Left lung (tissue), 10 donors: ENCODE results near the gene TLNRD1. TPM values are rescaled to one million over a fixed set of nuclear protein-coding genes. Genes with fewer than 3 reads are reported as not detected.

Experiments used
- ATAC-seq: fragments of 200-7000 bp; cut with Tn5 transposase; one replicate; pipeline ENCODE4 v1.9.1; 2020; ENCODE audit warnings: moderate library complexity
- DNase-seq, 4 donors: peaks; one replicate each; pipeline ENCODE4 v3.0.0-alpha.2; 2013 to 2020
- H3K27ac ChIP-seq, 2 donors: fragments of 200-600 bp; sonication (generic) in 1 of 2; one replicate each; pipeline versions ENCODE4 v1.5.0 to v1.8.0; 2020 to 2021
- H3K27me3 ChIP-seq, 2 donors: fragments of 200-600 bp; sonication (generic) in 1 of 2; one replicate each; pipeline versions ENCODE4 v1.5.0 to v1.8.0; 2020 to 2021
- H3K36me3 ChIP-seq, 2 donors: fragments of 200-600 bp; sonication (generic) in 1 of 2; one replicate each; pipeline versions ENCODE4 v1.5.0 to v1.8.0; 2020 to 2021
- H3K4me1 ChIP-seq, 2 donors: fragments of 200-600 bp; one replicate each; pipeline ENCODE4 v1.8.0; 2021
- H3K4me3 ChIP-seq, 2 donors: fragments of 200-600 bp; sonication (generic) in 1 of 2; one replicate each; pipeline versions ENCODE4 v1.5.0 to v1.8.0; 2020 to 2021; ENCODE audit warnings: mild to moderate bottlenecking in 1 of 2
- H3K9me3 ChIP-seq, 2 donors: fragments of 200-600 bp; sonication (generic) in 1 of 2; one replicate each; pipeline versions ENCODE4 v1.5.0 to v1.8.0; 2020 to 2021
- CTCF ChIP-seq, 2 donors: fragments of 200-600 bp; sonication (generic) in 1 of 2; IDR thresholded peaks; one replicate each; pipeline versions ENCODE4 v1.5.0 to v1.8.0; 2021; ENCODE audit warnings: antibody characterized with exemption in 2 of 2
- intact Hi-C, 2 donors: fragments of 100-400 bp; cut with DNase I; formaldehyde crosslinking; loops; one replicate each; pipeline versions ENCODE4 v1.11.2 to v1.14.2; 2022
- polyA plus RNA-seq, 6 donors: library from polyadenylated mRNA; unstranded; fragments of 120-200 nt; gene quantifications; one replicate each; pipeline ENCODE4 v1.2.1, GENCODE V29; 2013; ENCODE audit not compliant: insufficient read length in 6 of 6
- total RNA-seq, 2 donors: library from RNA; stranded (reverse); fragmentation: NEBNext Ultra II Directional; extraction: Animal tissue kit (Norgen Biotek cat#: 25700); gene quantifications; one replicate each; pipeline ENCODE4 v1.2.1, GENCODE V29; 2021
- donor health status: DM: no; HTN: yes; CAD: no.
- donor health status: DM: no; HTN: no; CAD: no.

Gene TLNRD1
- total and polyA plus RNA-seq, 8 donors: 10.1 to 27.6 (median 16.8) TPM

- DNase-seq (no peak), ATAC-seq (no peak)
- TF ChIP-seq CTCF (IDR thresholded peaks at IDR 0.05): no peak
- intact Hi-C loops: loop anchor here in 1 of 2 donors (10.0 kb wide), 1 partner anchor 87 kb away; no protein-coding TSS in a partner anchor
- Histone ChIP-seq H3K4me1 (peaks cover 10 to 54% of the 10 kb centered on the region in 2 donors), H3K36me3 (peaks cover 0 to 14% of the 10 kb centered on the region in 2 donors), H3K4me3 (no peak overlapping the region), H3K27me3 (no peaks in the 10 kb centered on the region), H3K27ac (no peak overlapping the region), H3K9me3 (no peaks in the 10 kb centered on the region)
These were observed 6.8 kb downstream of the TLNRD1 start for GRCh38 chr15:81007428-81008064.

GRCh38 chr15:81008312-81008711 lies 7.6 kb downstream of the TLNRD1 start:
- peaks cover 0 to 7% of the 10 kb centered on the region in 2 donors for H3K36me3 ChIP-seq
- H3K9me3 ChIP-seq: no peaks in the 10 kb centered on the region
- ATAC-seq (no peak), DNase-seq (no peak)
- no peak overlapping the region for H3K4me3 ChIP-seq
- peaks cover 4 to 47% of the 10 kb centered on the region in 2 donors for H3K4me1 ChIP-seq
- intact Hi-C loops: loop anchor here in 1 of 2 donors (10.0 kb wide), 1 partner anchor 86 kb away; no protein-coding TSS in a partner anchor
- TF ChIP-seq CTCF (IDR thresholded peaks at IDR 0.05): no peak
- H3K27ac ChIP-seq: no peak overlapping the region
- no peaks in the 10 kb centered on the region for H3K27me3 ChIP-seq

GRCh38 chr15:81010086-81010485 lies 9.4 kb downstream of the TLNRD1 start:
- Histone ChIP-seq H3K27me3 (no peaks in the 10 kb centered on the region), H3K9me3 (no peaks in the 10 kb centered on the region), H3K4me3 (no peak overlapping the region), H3K27ac (no peak overlapping the region), H3K36me3 (peaks cover 0 to 5% of the 10 kb centered on the region in 2 donors), H3K4me1 (peaks cover 0 to 29% of the 10 kb centered on the region in 2 donors)
- TF ChIP-seq CTCF (IDR thresholded peaks at IDR 0.05): no peak
- ATAC-seq (no peak), DNase-seq (no peak)
- intact Hi-C loops: no loop called here

- H3K9me3 ChIP-seq: no peaks in the 10 kb centered on the region
- peaks cover 0 to 5% of the 10 kb centered on the region in 2 donors for H3K36me3 ChIP-seq
- DNase-seq: no peak
- H3K27me3 ChIP-seq: no peaks in the 10 kb centered on the region
- H3K4me1 ChIP-seq: peaks cover 0 to 24% of the 10 kb centered on the region in 2 donors
- intact Hi-C loops: no loop called here
- ATAC-seq: no peak
- no peak for TF ChIP-seq CTCF (IDR thresholded peaks at IDR 0.05)
- no peak overlapping the region for H3K27ac ChIP-seq
- no peak overlapping the region for H3K4me3 ChIP-seq
These were observed 10.9 kb downstream of the TLNRD1 start for GRCh38 chr15:81011593-81011992.

- DNase-seq (no peak), ATAC-seq (no peak)
- intact Hi-C loops: no loop called here
- Histone ChIP-seq H3K36me3 (peaks cover 0 to 5% of the 10 kb centered on the region in 2 donors), H3K27me3 (no peaks in the 10 kb centered on the region), H3K9me3 (no peaks in the 10 kb centered on the region), H3K27ac (no peak overlapping the region), H3K4me3 (no peak overlapping the region), H3K4me1 (peaks cover 0 to 15% of the 10 kb centered on the region in 2 donors)
- TF ChIP-seq CTCF (IDR thresholded peaks at IDR 0.05): no peak
These were observed 11.9 kb downstream of the TLNRD1 start for GRCh38 chr15:81012588-81012987.
